HAP-1 (cell line): ENCODE measurements around the gene MYO7A.
"Not testable (repeated sequence)": the region's sequence is repeated elsewhere in the genome, so short reads cannot be mapped to it uniquely, and the experiment has no call there.

ENCODE experiments used
- DNase-seq, 2 experiments: peaks; one replicate each; pipeline ENCODE4 v3.0.0-alpha.2; 2016 to 2020; ENCODE audit warnings: low spot score in 2 of 2
- H3K27me3 ChIP-seq: fragments of 250-450 bp; sonication (Bioruptor Pico); 2 replicates; pipeline ENCODE4 v1.5.1; 2020; ENCODE audit warnings: low read depth, mild to moderate bottlenecking, moderate library complexity
- H3K36me3 ChIP-seq: fragments of 250-450 bp; sonication (Bioruptor Pico); replicated peaks from 2 replicates; pipeline ENCODE4 v1.5.1; 2020; ENCODE audit warnings: mild to moderate bottlenecking
- H3K4me1 ChIP-seq: fragments of 250-450 bp; sonication (Bioruptor Pico); 2 replicates; pipeline ENCODE4 v1.5.1; 2020; ENCODE audit warnings: mild to moderate bottlenecking
- H3K4me3 ChIP-seq: fragments of 250-450 bp; sonication (Bioruptor Pico); 2 replicates; pipeline ENCODE4 v1.5.1; 2020; ENCODE audit warnings: mild to moderate bottlenecking, moderate library complexity
- H3K9me3 ChIP-seq: fragments of 250-450 bp; sonication (Bioruptor Pico); 2 replicates; pipeline ENCODE4 v1.5.1; 2020; ENCODE audit warnings: mild to moderate bottlenecking, moderate library complexity
- in situ Hi-C: fragments of 300-500 bp; cut with MboI; formaldehyde crosslinking; loops from 3 replicates; pipeline ENCODE4 v1.14.3; 2020; ENCODE audit warnings: low sequenced_read_pairs, inconsistent platforms, mixed read lengths

Gene MYO7A

DNA sequence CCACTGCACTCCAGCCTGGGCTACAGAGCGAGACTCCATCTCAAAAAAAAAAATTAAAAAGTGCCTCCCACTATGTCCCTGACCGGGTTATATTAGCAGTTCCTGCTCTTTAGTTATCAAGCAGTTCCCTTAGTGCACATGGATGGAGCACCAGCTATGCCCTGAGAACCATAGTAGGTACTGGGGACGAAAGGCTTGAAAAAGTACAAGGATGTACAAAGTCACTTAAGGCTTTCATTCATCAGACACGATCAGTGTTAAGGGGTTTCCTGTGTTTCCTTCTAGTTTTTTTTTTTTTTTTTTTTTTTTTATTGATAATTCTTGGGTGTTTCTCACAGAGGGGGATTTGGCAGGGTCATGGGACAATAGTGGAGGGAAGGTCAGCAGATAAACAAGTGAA lies 30.9 kb upstream of the MYO7A start:
- H3K27me3 ChIP-seq, H3K9me3 ChIP-seq, H3K4me1 ChIP-seq, H3K4me3 ChIP-seq, H3K36me3 ChIP-seq, DNase-seq, in situ Hi-C loops: not testable (repeated sequence)

DNA sequence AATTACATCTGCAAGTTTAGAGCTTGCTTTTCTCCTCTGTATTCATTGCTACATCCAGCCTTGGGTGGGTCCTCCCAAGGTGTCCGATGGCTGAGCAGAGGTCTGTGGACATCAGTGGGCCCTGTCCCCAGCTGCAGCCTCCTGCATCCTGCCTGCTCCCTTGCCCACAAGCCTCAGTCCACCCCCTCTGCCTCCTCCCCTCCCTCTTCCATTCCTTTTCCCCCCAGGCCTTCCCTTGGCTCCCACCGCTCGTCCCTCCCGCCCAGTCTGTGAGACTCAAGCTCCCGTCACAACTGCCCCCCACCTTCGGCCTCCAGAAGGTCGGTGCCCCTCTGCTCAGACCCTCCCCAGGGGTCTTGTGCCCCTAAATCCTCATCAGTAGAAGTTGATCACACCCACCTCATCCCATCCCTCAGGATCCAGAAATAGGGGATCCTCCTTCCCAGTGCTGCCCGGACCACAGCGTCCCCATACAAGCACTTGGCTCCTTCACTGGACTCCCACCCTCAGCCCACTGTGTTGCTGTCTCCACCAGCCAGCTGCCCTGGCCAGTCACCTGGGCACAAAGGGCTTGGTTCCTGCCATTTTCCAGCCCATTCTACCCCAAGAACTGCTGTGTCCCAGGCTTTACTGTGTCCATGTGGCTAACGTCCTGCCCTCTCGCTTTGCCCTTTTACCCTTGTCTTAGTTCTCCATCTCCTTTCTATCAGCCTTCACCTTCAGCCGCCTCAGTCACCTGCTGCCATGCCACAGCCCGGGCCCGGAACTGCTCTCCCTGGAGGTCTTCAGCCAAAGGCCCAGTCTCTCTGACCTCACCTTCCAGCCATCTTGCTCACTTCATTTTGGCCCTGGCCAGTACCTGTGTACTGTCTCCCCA lies 27.6 kb upstream of the MYO7A start:
- H3K27me3 ChIP-seq = no peaks in the 10 kb centered on the region
- in situ Hi-C loops = loop anchor here (10.0 kb wide), 1 partner anchor 356 kb away; no protein-coding TSS in a partner anchor
- no peak for DNase-seq
- no peaks in the 10 kb centered on the region for H3K4me1 ChIP-seq
- H3K9me3 ChIP-seq = no peaks in the 10 kb centered on the region
- no peak overlapping the region for H3K4me3 ChIP-seq
- no peaks in the 10 kb centered on the region for H3K36me3 ChIP-seq

DNA sequence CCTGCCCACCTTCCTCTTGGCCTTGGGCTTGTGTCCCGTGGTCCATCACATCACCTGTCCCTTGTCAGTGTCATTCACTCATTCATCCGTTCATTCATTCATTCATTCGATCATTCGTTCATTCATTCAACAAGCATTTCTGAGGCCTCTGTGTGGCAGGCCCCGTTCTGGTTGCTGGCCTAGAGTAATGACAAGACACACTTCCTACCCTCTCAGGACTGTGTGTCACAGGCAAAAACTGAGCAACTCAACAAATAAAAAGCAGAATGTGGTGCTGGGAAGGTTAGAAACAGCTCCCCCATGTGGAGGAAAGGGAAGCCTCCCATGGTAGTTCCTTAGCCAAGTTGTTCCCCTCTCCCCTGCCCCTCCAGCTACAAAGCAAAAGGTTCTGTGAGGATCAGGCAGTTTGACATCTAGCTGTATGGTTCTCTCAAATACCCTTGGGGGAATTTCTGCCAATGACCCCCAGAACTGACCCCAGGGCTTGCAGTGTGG lies 27.0 kb upstream of the MYO7A start:
- Histone ChIP-seq H3K4me3 (no peak overlapping the region), H3K4me1 (no peaks in the 10 kb centered on the region), H3K36me3 (no peaks in the 10 kb centered on the region), H3K9me3 (no peaks in the 10 kb centered on the region), H3K27me3 (no peaks in the 10 kb centered on the region)
- DNase-seq = peak; percentile 6 to 47
- in situ Hi-C loops = loop anchor here (10.0 kb wide), 1 partner anchor 356 kb away; no protein-coding TSS in a partner anchor

DNA sequence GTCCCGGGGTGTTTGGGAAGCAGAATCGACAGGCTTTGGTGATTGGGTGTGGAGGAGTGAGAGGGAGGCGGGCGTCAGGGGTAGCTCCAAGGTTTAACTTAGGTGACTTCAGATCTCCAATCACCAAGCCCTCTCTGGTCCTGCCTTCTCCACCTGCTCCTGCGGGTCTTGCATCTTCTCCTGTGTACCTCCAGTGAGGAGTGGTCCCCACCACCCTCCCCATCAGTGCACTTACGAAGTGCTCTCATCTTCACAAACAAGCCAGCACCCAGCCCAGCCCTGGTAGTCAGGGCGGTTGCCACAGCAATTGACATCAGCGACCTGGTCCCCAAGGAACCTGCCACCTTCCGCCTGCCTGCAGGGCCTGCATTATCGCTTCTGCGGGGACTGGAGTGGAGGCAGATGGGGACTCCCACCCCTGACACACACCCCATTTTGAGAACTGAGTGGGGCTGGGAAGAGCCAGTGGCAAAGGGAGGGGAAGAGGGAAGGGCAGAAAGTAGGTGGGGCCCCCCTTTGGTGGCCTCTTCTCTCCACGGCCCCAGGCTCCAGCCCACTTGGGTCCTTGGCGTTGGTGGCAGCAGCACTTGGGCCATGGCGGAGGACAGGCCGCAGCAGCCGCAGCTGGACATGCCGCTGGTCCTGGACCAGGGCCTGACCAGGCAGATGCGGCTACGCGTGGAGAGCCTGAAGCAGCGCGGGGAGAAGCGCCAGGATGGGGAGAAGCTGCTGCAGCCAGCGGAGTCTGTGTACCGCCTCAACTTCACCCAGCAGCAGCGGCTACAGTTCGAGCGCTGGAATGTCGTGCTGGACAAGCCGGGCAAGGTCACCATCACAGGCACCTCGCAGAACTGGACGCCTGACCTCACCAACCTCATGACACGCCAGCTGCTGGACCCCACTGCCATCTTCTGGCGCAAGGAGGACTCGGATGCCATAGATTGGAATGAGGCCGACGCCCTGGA lies 25.5 kb upstream of the MYO7A start, which contains the start of gene OMP:
Gene OMP, plus strand, starts transcription at position 595 of the 965 bp plus-strand sequence. Its CDS starts 0 bp downstream, at position 595.
- in situ Hi-C loops = loop anchor here (10.0 kb wide), 1 partner anchor 358 kb away; no protein-coding TSS in a partner anchor
- Histone ChIP-seq H3K4me1 (no peaks in the 10 kb centered on the region), H3K36me3 (no peaks in the 10 kb centered on the region), H3K9me3 (no peaks in the 10 kb centered on the region), H3K4me3 (no peak within 1 kb of the TSS), H3K27me3 (no peaks in the 10 kb centered on the region)
- no peak for DNase-seq

DNA sequence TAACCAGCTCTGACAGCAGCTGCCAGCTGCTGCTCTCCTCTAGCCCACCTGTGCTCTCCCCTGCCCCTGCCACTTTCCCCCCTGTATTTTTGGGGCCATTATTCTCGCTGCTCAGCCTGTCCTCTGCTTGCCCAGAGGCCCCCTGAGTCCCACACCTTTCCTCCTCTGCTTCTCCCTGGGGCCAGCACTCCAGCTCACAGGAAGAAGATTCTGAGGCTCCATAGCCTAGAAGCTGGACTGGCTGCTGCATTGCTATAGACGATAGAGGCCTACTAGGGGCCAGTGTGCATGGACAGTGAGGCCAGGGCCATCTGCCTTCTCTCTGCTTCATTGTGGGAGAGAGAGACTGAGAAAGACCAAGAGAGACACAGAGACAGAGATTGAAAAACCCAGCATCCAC lies 24.7 kb upstream of the MYO7A start:
- Histone ChIP-seq H3K4me1 (no peaks in the 10 kb centered on the region), H3K9me3 (no peaks in the 10 kb centered on the region), H3K4me3 (no peak overlapping the region), H3K36me3 (no peaks in the 10 kb centered on the region), H3K27me3 (no peaks in the 10 kb centered on the region)
- in situ Hi-C loops = loop anchor here (10.0 kb wide), 1 partner anchor 359 kb away; no protein-coding TSS in a partner anchor
- DNase-seq = no peak

DNA sequence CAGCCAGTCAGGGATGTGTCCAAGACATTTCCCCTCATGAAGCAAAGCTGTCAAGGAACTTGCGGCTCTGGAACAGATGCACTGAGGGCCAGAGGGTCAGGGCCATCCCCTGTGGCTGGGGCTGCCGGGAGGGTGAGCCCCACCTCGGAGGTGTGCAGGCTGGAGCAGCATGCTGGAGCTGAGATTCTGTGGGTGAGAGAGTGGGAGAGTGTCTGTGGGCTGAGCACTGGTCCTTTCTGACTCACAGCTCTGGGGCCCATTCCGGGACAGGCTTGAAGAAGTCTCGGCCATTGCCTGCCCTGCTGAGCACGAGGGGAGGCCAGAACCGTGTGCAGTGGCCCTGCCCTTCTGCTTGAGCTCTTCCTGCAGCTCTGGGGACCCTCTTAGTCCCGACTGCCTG lies 23.3 kb upstream of the MYO7A start:
- Histone ChIP-seq H3K4me1 (no peaks in the 10 kb centered on the region), H3K27me3 (no peaks in the 10 kb centered on the region), H3K36me3 (no peaks in the 10 kb centered on the region), H3K4me3 (no peak overlapping the region), H3K9me3 (no peaks in the 10 kb centered on the region)
- in situ Hi-C loops = loop anchor here (10.0 kb wide), 1 partner anchor 360 kb away; no protein-coding TSS in a partner anchor
- no peak for DNase-seq

DNA sequence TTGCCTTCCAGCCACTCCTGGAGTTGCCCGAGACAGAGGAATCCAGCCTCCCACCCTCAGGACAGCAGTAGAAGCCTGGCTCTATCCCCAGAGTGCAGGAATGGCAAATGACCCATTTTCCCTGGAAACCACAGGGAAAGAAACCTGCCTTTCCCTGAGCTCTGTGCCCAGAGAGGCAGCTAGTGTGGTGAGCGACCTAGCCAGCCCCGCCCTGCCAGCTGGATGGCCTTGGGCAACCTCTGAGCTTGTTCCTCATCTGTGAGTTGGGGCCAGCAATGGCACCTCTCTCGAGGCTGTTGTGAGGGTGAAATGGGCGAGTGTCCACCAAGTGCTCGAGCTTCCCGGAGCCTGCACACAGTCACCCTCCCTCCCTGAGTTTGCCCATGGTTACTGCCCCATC lies 21.7 kb upstream of the MYO7A start:
- Histone ChIP-seq H3K4me3 (no peak overlapping the region), H3K27me3 (no peaks in the 10 kb centered on the region), H3K36me3 (no peaks in the 10 kb centered on the region), H3K4me1 (no peaks in the 10 kb centered on the region), H3K9me3 (no peaks in the 10 kb centered on the region)
- in situ Hi-C loops = loop anchor here (10.0 kb wide), 1 partner anchor 362 kb away; no protein-coding TSS in a partner anchor
- DNase-seq = no peak

DNA sequence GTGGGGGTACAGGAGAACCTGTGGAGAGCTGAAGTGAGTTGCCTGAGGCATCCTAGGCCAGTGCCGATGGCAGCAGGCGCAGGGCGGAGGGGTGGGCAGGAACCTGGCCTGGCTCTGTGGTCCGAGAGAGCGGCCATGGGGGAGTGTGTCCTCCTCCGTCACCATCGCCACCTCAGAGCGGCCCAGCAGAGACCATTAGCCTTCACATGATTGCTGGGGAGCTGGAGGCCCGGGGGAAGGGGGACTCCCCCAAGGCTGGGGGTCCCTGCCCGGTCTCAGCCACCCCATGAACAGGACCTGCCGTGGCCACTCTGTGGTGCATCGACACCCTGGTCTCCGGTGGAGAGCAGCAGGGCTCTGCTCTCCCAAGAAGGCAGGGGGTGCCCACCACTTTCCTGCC lies 21.3 kb upstream of the MYO7A start:
- in situ Hi-C loops = loop anchor here (10.0 kb wide), 1 partner anchor 362 kb away; no protein-coding TSS in a partner anchor
- no peak for DNase-seq

DNA sequence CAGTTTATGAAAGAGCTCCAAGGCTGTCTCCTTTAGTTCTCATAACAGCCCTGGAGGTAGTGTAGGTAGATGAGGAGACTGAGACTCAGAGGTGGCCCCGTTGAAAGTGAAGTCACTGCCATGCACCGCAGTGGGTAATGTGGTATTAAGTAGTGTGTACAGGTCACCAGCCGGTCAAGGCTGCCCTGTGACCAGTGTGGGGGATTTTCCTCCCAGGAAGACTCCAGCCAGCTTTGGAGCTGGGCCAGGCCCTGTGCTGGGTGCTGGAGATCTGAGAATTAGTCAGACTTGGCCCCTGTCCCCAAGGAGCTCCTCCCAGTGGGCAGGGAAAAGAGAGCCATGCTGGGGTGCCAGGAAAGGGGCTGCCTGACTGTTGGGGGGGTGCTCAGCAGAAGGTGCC lies 20.1 kb upstream of the MYO7A start:
- no peaks in the 10 kb centered on the region for H3K9me3 ChIP-seq

More for the DNA sequence above, 21.3 kb upstream of the MYO7A start:
- no peaks in the 10 kb centered on the region for H3K36me3 ChIP-seq
- no peak overlapping the region for H3K4me3 ChIP-seq
- no peaks in the 10 kb centered on the region for H3K9me3 ChIP-seq
- H3K27me3 ChIP-seq = no peaks in the 10 kb centered on the region
- no peaks in the 10 kb centered on the region for H3K4me1 ChIP-seq

DNA sequence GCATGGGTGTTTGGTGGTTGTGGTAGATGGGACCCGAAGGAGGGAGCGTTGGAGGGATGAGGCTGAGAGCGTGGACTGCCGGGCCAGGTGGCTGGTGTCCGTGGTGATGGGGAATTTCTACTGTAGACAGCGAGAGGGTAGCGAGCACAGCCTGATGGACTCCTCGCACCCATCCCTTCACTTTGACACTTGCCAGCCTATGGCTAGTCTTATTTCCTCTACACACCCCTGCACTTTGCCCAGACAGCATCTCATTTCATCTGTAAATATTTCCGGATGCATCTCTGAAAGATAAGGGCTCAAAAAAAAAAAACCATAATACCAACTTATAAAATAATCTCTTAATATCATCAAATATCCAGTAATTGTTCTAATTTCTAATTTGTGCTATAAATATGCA lies 19.6 kb upstream of the MYO7A start:
- in situ Hi-C loops = loop anchor here (10.0 kb wide), 1 partner anchor 364 kb away; no protein-coding TSS in a partner anchor
- H3K27me3 ChIP-seq = no peaks in the 10 kb centered on the region

More for the DNA sequence above, 20.1 kb upstream of the MYO7A start:
- H3K4me1 ChIP-seq = no peaks in the 10 kb centered on the region
- H3K4me3 ChIP-seq = no peak overlapping the region
- no peak for DNase-seq
- H3K27me3 ChIP-seq = no peaks in the 10 kb centered on the region
- in situ Hi-C loops = loop anchor here (10.0 kb wide), 1 partner anchor 363 kb away; no protein-coding TSS in a partner anchor
- H3K36me3 ChIP-seq = no peaks in the 10 kb centered on the region

DNA sequence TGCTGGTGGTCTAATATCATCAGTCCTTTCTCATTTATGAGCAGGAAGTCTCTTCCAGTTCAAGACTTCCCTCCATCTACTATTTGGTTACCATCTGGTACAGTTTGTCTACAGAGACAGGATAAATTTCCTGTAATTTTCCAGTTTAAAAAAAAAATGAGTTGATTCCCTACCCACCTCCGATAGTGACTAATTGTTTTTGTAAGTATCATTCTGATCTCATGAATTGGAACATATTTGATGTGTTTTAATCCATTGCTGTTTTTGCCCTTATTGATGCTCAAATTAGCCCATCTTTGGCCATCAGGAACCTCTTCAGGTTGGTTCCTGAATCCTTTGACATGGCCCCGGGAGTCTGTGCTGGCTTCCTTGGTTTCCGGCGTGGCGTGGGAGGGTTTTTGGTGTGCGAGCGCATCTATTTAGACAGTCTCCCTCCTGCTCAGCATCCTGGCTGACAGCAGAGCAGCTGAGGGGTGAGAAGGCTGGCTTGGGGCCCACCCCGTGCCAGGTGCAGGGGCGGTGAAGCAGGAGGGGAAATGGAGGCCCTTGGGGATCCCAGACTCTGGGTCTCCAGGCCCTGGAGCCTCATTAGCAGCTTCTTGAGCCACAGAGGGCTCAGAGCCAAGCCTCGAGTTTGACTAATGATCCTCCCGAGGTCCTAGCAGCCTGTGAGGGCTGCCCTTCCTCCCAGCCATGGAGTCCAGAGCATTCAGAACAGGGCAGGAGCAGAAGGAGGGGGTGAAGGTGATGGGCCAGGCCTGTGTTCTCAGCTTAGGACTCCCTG lies 18.6 kb upstream of the MYO7A start:
- Histone ChIP-seq H3K36me3 (no peaks in the 10 kb centered on the region), H3K4me1 (no peaks in the 10 kb centered on the region), H3K9me3 (no peaks in the 10 kb centered on the region), H3K4me3 (no peak overlapping the region), H3K27me3 (no peaks in the 10 kb centered on the region)
- DNase-seq = no peak
- in situ Hi-C loops = loop anchor here (10.0 kb wide), 1 partner anchor 365 kb away; no protein-coding TSS in a partner anchor

More for the DNA sequence above, 19.6 kb upstream of the MYO7A start:
- DNase-seq = no peak
- no peaks in the 10 kb centered on the region for H3K4me1 ChIP-seq
- no peaks in the 10 kb centered on the region for H3K9me3 ChIP-seq
- H3K4me3 ChIP-seq = no peak overlapping the region
- H3K36me3 ChIP-seq = no peaks in the 10 kb centered on the region

DNA sequence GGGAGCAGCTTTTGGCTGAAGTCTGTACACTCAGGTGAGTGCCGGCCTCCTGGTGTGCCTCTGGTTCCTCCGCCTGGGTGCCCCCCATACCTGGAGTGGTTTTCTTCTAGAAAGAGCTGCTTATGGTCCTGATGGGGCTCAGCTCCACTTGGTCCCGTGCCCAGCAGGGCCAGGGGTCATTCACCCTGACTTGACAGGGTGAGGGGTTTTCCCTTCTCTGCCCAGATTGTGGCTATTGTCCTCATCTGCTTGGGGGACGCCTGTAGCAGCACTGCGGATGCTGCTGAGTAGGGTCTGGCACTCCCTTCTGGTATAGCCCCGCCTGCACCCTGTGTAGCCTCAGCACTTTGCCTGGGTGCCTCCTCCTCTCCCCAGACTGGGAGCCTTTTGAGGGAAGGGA lies 17.2 kb upstream of the MYO7A start:
- Histone ChIP-seq H3K4me1 (no peaks in the 10 kb centered on the region), H3K27me3 (no peaks in the 10 kb centered on the region), H3K9me3 (no peaks in the 10 kb centered on the region), H3K36me3 (no peaks in the 10 kb centered on the region), H3K4me3 (no peak overlapping the region)
- no peak for DNase-seq
- in situ Hi-C loops = no loop called here
